GM11168 (cell line): ENCODE measurements around the gene ASNS.
"Not testable (repeated sequence)": the region's sequence is repeated elsewhere in the genome, so short reads cannot be mapped to it uniquely, and the experiment has no call there.

Source experiments
- in situ Hi-C: fragments of 300-500 bp; cut with MboI; formaldehyde crosslinking; loops from one replicate; pipeline ENCODE4 v1.12.0; 2022; ENCODE audit warnings: low sequenced_read_pairs; ENCODE audit not compliant: unreplicated experiment

ASNS gene

GRCh38 chr7:97872025-97872669 is at the start of gene ASNS:
ASNS (minus strand) TSS chr7:97872408; CDS start chr7:97869156, 3,252 bp downstream.
- in situ Hi-C loops = no loop called here

GRCh38 chr7:97921254-97921653 is 49.0 kb upstream of the ASNS start:
- in situ Hi-C loops = not testable (repeated sequence)

- in situ Hi-C loops = not testable (repeated sequence)
Measured at GRCh38 chr7:97915267-97915666, 43.1 kb upstream of the ASNS start.

GRCh38 chr7:97912294-97912693 is 40.1 kb upstream of the ASNS start:
- in situ Hi-C loops = not testable (repeated sequence)

GRCh38 chr7:97896893-97897292 is 24.7 kb upstream of the ASNS start:
- in situ Hi-C loops = not testable (repeated sequence)

GRCh38 chr7:97891721-97892120 is 19.5 kb upstream of the ASNS start:
- in situ Hi-C loops = not testable (repeated sequence)

GRCh38 chr7:97879527-97879926 is 7.3 kb upstream of the ASNS start:
- in situ Hi-C loops = not testable (repeated sequence)

GRCh38 chr7:97874894-97875293 is 2.7 kb upstream of the ASNS start:
- in situ Hi-C loops = not testable (repeated sequence)

GRCh38 chr7:97873606-97874005 is 1.4 kb upstream of the ASNS start:
- in situ Hi-C loops = no loop called here

GRCh38 chr7:97871659-97872024 is 566 bp downstream of the ASNS start:
- in situ Hi-C loops = no loop called here

- in situ Hi-C loops = no loop called here
Measured at GRCh38 chr7:97868788-97869187, 3.4 kb downstream of the ASNS start.

- in situ Hi-C loops = no loop called here
Measured at GRCh38 chr7:97868314-97868713, 3.9 kb downstream of the ASNS start.

GRCh38 chr7:97865104-97865503 is 7.1 kb downstream of the ASNS start:
- in situ Hi-C loops = no loop called here

GRCh38 chr7:97859606-97860204 is 12.5 kb downstream of the ASNS start:
- in situ Hi-C loops = no loop called here

GRCh38 chr7:97858221-97858620 is 14.0 kb downstream of the ASNS start:
- in situ Hi-C loops = no loop called here

GRCh38 chr7:97857544-97857943 is 14.7 kb downstream of the ASNS start:
- in situ Hi-C loops = no loop called here

- in situ Hi-C loops = no loop called here
Measured at GRCh38 chr7:97851683-97852082, 20.5 kb downstream of the ASNS start.

GRCh38 chr7:97850262-97851031 is 21.8 kb downstream of the ASNS start:
- in situ Hi-C loops = not testable (repeated sequence)

GRCh38 chr7:97847791-97848190 is 24.4 kb downstream of the ASNS start:
- in situ Hi-C loops = loop anchor here (10.0 to 25.0 kb wide), 2 partner anchors 733 to 1935 kb away; partner anchors contain the start of gene SDHAF3

GRCh38 chr7:97846945-97847344 is 25.3 kb downstream of the ASNS start:
- in situ Hi-C loops = loop anchor here (10.0 to 25.0 kb wide), 2 partner anchors 732 to 1935 kb away; partner anchors contain the start of gene SDHAF3

GRCh38 chr7:97845622-97846203 is 26.5 kb downstream of the ASNS start:
- in situ Hi-C loops = loop anchor here (10.0 to 25.0 kb wide), 2 partner anchors 731 to 1933 kb away; partner anchors contain the start of gene SDHAF3
